RWPE1 (cell line): ENCODE measurements around the gene MSRB2.

Source experiments
- CTCF ChIA-PET: fragments of 350-600 bp; sonication (Branson Sonifier 250); formaldehyde crosslinking; extraction: SDS; loops from one replicate; lab custom pipeline; 2021; lab: Yijun Ruan, JAX
- POLR2A ChIA-PET: fragments of 400-600 bp; formaldehyde crosslinking; extraction: SDS; loops from one replicate; lab custom pipeline; 2020; ENCODE audit warnings: antibody characterized with exemption; ENCODE audit not compliant: low non-redundant PET; lab: Yijun Ruan, JAX
- DNase-seq: peaks from one replicate; pipeline ENCODE4 v3.0.0; 2012; ENCODE audit warnings: low spot score
- H3K27ac ChIP-seq: fragments of 450-650 bp; 2 replicates; pipeline ENCODE4 v1.5.1; 2017
- TF ChIP-seq, protein P1 (sequence below): fragments of 450-650 bp; conservative IDR thresholded peaks from 2 replicates; pipeline ENCODE4 v1.5.1; 2017; ENCODE audit warnings: low read depth, mild to moderate bottlenecking

The MSRB2 gene

DNA sequence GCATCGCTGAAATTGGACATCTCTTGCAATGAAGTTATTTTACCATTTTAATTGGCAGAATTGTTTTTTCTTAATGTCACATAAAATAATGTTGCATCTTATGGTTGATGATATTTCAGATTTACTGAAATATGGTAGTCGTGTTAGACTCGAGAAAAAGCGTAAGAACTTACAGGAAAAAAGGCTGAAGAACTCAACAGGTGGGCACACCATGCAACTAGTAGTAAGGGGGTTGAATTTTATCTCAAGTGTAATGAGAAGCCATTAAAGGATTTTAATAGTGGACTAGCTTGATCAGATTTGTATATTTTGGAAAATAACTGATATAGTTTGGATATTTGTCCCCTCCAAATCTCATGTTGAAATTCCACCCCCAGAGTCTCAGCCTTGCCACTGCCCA is 41.1 kb downstream of the MSRB2 start:
- DNase-seq = no peak
- TF ChIP-seq, protein P1, sequence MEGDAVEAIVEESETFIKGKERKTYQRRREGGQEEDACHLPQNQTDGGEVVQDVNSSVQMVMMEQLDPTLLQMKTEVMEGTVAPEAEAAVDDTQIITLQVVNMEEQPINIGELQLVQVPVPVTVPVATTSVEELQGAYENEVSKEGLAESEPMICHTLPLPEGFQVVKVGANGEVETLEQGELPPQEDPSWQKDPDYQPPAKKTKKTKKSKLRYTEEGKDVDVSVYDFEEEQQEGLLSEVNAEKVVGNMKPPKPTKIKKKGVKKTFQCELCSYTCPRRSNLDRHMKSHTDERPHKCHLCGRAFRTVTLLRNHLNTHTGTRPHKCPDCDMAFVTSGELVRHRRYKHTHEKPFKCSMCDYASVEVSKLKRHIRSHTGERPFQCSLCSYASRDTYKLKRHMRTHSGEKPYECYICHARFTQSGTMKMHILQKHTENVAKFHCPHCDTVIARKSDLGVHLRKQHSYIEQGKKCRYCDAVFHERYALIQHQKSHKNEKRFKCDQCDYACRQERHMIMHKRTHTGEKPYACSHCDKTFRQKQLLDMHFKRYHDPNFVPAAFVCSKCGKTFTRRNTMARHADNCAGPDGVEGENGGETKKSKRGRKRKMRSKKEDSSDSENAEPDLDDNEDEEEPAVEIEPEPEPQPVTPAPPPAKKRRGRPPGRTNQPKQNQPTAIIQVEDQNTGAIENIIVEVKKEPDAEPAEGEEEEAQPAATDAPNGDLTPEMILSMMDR = no peak
- POLR2A ChIA-PET = no interaction called here
- H3K27ac ChIP-seq = no peak overlapping the region
- CTCF ChIA-PET = no interaction called here

- no peak overlapping the region for H3K27ac ChIP-seq
- no peak for DNase-seq
- TF ChIP-seq, protein P1 = no peak
- CTCF ChIA-PET = no interaction called here
- POLR2A ChIA-PET = no interaction called here
These were observed 44.3 kb downstream of the MSRB2 start for GRCh38 chr10:23139677-23140076.

- no peak overlapping the region for H3K27ac ChIP-seq
- TF ChIP-seq, protein P1 = no peak
- CTCF ChIA-PET = no interaction called here
- no peak for DNase-seq
- POLR2A ChIA-PET = no interaction called here
These were observed 46.6 kb downstream of the MSRB2 start for GRCh38 chr10:23141995-23142394.

DNA sequence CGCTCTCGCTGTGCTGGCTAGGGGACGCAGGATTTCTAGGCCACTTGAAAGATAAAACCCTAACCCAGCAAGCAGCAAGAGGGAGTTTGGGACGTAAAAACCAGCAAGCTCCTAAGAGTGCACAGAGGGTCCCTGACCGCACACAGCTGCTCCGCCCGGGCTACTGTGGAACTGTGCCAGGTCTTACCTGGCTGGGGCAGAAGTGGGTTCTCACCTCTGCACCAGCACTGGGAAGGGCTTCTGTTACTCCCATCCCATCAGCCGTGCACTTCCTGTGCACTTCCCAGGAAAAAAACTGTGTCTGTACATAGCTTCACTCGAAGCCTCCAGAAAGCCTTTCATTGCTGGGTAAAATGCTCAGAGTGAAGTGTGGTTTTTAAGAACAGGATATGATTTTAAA is 50.9 kb downstream of the MSRB2 start:
- TF ChIP-seq, protein P1 = no peak
- no peak for DNase-seq
- POLR2A ChIA-PET = no interaction called here
- CTCF ChIA-PET = interaction anchor here (0.6 kb wide), 1 partner anchor 1133 kb away, joined by 3 read pairs; no protein-coding TSS in a partner anchor
- H3K27ac ChIP-seq = no peak overlapping the region

DNA sequence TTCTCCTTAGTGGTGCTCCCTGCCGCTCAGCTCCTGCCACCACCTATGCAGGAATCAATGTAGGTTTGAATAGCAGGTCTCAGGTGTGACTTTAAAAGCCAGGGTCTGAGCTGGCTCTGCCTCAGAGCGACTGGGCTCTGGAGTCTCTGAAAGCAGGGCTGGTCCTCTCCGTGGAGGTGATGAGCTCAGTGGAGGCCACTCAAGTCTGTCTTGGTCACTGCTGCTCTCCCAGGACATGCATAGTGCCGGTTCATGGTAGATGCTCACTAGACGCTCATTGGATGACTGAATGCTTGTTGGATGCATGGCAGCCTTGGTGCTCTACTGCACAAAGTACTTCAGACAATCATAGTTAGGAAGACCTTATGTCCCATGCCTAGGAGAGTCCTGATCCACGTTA is 51.7 kb downstream of the MSRB2 start:
- CTCF ChIA-PET = interaction anchor here (1.0 kb wide), 1 partner anchor 11 kb away, joined by 4 read pairs; no protein-coding TSS in a partner anchor
- TF ChIP-seq, protein P1 = no peak
- no peak for DNase-seq
- no peak overlapping the region for H3K27ac ChIP-seq
- POLR2A ChIA-PET = no interaction called here

- POLR2A ChIA-PET = no interaction called here
- CTCF ChIA-PET = no interaction called here
- TF ChIP-seq, protein P1 = no peak
- no peak for DNase-seq
- H3K27ac ChIP-seq = no peak overlapping the region
These were observed 52.8 kb downstream of the MSRB2 start for GRCh38 chr10:23148214-23148613.
